ENCODE measurements around the gene MYD88.

The MYD88 gene

DNA sequence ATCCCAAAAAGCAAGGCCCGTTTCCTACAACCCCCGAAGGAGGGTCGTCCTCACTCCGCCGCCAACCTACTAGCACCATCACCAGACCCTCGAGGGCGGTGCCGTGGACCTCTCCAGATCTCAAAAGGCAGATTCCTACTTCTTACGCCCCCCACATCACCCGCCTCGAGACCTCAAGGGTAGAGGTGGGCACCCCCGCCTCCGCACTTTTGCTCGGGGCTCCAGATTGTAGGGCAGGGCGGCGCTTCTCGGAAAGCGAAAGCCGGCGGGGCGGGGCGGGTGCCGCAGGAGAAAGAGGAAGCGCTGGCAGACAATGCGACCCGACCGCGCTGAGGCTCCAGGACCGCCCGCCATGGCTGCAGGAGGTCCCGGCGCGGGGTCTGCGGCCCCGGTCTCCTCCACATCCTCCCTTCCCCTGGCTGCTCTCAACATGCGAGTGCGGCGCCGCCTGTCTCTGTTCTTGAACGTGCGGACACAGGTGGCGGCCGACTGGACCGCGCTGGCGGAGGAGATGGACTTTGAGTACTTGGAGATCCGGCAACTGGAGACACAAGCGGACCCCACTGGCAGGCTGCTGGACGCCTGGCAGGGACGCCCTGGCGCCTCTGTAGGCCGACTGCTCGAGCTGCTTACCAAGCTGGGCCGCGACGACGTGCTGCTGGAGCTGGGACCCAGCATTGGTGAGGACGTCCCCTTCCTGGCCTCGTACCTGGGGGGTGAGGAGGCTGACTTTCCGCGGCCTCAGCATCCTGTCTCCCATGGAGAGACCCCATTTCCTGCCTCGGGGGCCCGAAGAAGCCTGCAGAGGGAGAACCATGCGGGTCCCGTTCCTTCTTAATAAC, at the start of gene MYD88:
Gene MYD88, plus strand, starts transcription at position 313 of the 842 bp plus-strand sequence. Its CDS starts 40 bp downstream, at position 353.
- peak; percentile 81 to 83 for DNase-seq (ENCODE audit: low read depth in 2 of 2)

DNA sequence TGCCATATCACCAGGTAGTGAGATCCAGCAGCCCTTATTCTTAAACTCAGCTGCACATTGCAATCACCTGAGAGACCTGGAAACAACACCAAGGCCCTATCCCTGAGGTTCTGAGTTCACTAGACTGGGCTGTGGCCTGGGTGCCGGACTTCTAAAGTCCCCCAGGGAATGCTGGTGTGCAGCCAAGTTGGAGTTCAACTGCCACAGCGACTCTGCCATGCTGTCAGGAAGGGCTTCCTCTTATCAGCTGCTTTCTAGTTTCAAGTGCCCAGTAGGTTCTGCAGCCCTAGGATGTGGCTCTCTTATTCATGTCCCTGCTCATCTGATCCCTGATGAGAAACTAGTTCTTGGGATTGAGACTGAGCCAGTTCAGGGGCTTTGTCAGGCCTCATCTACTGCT, 49.3 kb upstream of the MYD88 start:
- no peak for DNase-seq (ENCODE audit: low read depth in 2 of 2)

DNA sequence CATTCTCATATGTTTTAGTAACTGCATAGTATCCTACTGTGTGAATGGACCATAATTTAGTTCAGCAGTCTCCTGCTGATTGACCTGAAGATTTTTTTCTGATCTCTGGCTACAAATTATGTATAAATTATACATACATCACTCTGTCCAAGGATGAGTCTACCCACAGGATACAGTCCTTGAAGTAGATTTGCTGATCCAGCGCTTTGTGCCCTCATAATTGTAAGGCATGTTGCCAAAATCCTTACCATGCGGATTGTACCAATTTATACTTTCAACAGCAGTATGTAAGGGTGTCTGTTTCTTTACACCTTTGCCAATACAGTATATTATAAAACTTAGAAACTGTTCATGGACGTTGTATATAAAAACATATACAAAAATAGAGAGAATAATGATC, 48.0 kb upstream of the MYD88 start:
- DNase-seq (ENCODE audit: low read depth in 2 of 2): no peak

DNA sequence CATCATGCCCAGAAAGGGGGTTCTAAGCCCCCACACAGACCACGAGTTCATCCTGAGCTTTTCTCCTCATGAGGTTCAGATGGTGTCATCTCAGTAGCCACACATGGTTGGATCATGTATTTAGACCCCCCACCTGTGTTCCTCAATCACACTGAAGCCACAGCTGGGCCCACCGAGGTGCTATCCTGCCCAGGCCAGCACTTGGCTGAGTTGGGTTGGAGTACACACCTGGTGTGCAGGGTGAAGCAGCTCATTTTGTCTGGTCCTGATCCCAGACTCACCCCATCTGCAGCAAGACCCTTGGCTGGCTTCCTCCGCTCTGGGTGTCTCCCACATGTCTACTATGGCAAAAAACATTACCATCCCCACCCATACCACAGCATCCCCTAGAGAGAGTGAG, 43.5 kb upstream of the MYD88 start:
- DNase-seq (ENCODE audit: low read depth in 2 of 2): no peak

DNA sequence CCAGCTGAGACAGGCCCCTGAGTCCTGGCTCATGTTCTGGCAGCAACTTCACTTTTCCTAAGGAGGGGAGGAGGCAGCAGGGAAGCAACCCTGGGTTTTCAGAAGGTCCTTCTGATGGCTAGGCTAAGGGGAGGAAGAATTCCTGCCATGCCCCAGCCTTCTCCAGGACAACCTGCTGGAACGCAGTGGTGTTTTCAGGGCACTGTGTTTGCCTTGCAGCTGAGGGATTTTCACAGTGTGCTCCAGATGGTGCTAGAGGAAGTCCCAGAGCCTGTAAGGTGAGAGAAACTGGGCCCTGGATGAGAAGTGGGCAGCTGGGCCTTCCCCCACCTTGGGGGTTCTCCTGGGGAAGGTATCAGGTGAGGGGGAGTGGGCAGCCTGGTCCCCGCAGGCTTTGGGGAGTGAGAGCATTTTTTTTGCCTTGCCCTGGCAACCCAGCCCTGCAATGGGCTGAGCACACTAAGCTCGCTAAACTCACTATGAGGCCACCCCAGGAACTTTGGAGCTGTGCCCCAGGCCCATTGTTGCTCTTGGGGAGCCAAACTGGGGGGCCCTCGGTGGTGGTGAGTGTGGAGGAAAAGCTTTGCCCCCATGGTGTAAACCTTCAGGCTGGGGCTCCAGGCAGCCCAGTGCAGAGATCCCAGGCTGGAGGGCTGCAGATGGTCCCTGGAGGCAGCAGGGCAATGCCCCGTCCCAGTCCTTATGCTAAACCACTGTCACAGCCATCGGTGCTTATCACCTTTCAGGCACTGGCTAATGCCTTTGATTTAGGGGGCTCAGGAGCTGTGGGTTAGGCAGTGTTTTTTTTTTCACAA, 42.6 kb upstream of the MYD88 start:
- no peak for DNase-seq (ENCODE audit: low read depth in 2 of 2)

DNA sequence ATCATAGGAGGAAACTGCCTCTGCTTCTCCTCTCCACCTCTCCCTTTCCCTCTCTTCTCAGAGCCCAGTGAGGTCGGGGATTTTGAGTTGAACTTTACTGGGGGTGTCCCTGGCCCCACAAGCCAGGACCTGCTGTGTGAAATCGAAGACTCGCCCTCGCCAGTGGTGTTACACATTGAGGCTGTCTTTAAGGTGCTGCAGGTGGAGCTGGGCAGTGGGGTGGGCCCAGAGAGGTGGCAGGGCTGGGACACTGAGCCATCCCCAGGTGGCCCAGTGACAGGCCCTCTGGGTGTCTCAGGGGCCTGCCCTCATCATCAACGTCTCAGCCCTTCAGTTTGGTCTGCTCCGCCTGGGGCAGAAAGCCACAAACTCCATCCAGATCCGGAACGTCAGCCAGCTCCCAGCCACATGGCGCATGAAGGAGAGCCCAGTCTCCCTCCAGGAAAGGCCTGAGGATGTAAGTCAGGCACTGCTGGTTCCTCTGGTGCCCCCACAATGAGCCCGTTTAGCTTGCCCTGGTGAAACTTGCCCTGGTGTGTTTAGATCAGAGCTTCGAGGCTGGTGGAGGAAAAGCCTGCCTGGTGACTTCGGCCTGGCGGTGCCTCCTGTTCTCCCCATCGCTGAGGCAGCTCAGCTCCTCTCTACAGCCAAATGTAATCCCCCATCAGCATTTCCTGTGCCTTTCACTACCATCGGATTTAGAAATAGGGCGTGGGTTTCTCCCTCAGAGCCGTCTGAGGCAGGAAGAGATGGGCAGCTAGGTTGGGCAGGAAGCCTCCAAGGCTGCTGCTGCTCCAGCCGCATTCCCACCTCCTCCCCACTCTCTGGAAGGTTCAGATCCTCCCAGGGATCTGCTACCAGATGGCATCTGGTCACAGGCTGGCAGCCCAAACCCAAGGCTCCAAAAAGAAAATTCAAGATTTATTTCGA, 40.8 kb upstream of the MYD88 start:
- DNase-seq (ENCODE audit: low read depth in 2 of 2): no peak

DNA sequence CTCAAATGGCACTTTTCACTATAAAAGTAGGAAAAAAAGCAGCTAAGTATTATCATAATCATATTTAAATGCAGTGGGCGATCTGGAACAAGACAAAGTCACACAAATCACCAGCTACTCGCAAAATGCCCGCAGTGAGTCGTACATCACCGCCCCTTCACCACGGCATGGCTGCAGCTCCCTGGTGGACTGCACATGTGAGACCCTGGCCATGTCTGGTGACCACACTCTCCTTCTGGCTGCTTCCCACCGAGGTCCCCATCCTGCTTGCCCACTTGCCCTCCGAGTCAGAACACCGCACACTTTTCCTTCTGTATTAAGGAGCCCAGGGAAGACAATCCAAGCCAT, 40.1 kb upstream of the MYD88 start:
- DNase-seq (ENCODE audit: low read depth in 2 of 2): no peak

DNA sequence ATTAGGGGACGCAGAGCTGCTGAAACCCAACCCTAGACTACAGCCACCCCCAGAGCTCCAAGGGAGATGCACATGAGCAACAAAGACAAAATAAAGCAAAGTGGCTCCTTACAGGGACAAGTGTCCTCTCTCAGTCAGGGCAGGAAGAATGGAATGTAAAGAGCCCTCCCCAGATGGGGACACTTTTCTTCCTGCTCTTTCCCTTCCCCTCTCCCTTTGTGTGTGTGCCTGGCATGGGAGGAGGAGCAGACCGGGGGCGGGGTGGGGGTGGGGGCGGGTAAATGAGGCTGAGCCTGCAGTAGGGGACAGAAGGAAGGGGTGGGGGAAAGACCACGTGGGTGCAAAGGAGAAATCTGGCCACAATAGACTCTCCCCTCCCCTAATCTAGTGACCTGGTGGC, 38.9 kb upstream of the MYD88 start:
- no peak for DNase-seq (ENCODE audit: low read depth in 2 of 2)

DNA sequence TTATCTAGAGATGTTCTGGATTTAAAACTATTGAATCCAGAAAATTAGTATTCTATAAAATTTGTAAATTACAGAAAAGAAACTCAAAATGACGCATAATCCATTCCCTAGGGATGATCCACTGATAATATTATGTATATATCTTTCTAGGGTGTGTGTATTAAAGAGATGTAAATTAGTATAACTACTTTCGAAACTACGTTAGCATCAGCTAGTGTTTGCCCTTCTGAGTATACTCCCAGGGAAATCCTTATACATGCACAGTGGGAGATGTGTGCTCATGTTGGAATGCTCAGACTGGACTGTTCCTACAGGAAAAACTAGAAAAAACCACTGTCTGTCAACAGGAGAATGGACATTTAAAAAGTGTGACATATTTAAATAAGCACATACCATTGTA, 38.0 kb upstream of the MYD88 start:
- DNase-seq (ENCODE audit: low read depth in 2 of 2): no peak

DNA sequence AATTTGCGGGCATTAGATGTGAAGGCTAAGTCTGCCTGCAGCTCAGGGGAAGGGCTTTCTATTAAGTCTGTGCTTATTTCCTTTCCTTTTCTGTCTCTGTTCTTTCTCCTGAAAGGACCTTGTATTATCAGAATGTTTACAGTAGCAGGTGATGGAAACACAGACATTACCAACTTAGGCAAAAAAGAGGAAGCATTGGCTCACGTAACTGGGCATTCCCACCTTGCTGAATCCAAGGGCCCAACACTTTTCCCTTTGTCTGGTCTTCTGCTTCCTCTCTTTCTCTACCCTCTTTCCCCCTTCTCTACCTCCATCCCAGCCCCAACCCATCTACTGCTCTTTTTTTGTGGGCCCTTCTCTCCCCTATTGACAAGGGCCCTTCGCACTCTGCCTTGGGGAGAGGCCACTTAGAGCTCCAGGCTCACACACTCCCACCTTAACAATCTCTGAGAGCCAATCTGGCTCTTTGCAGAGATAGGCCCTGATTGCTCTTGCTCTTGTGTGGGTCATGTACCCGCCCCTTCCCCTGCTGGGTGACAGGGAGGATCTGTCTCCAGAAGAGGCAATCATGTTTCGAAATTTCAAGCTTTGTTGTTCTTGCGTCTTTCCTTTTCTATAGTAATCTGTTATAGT, 36.5 kb upstream of the MYD88 start:
- DNase-seq (ENCODE audit: low read depth in 2 of 2): no peak

DNA sequence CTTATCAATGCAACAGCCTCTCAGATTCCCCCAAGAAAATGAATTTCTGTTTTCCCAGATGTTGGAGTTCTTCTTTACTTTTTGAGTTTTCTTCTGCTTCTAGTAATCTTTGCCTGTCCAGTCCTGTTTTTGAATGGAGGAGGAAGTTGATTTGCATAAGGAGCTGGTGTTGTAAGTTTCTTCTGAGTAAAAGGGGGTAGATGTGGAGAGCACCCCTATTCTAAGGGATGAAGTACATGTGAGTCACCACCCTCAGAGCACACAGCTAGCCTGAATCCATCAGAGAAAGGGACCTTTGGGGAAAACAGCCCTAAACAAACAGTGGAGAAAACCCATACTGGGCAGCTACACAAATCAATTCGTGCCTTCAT, 36.0 kb upstream of the MYD88 start:
- no peak for DNase-seq (ENCODE audit: low read depth in 2 of 2)

DNA sequence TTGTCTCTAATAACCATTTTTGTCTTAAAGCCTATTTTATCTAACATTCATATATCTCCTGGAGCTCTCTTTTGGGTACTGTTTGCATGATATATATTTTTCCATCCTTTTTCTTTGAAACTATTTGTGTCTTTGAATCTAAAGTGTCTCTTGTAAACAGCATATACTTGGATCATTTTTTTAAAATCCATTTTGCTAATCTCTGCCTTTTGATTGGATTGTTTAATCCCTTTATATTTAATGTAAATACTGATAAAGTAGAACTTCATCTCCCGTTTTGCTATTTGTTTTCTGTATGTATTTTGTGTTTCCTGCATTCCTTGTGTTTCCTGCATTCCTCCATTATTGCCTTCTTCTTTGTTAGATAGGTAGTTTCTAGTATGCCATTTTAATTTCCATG, 32.9 kb upstream of the MYD88 start:
- no peak for DNase-seq (ENCODE audit: low read depth in 2 of 2)

DNA sequence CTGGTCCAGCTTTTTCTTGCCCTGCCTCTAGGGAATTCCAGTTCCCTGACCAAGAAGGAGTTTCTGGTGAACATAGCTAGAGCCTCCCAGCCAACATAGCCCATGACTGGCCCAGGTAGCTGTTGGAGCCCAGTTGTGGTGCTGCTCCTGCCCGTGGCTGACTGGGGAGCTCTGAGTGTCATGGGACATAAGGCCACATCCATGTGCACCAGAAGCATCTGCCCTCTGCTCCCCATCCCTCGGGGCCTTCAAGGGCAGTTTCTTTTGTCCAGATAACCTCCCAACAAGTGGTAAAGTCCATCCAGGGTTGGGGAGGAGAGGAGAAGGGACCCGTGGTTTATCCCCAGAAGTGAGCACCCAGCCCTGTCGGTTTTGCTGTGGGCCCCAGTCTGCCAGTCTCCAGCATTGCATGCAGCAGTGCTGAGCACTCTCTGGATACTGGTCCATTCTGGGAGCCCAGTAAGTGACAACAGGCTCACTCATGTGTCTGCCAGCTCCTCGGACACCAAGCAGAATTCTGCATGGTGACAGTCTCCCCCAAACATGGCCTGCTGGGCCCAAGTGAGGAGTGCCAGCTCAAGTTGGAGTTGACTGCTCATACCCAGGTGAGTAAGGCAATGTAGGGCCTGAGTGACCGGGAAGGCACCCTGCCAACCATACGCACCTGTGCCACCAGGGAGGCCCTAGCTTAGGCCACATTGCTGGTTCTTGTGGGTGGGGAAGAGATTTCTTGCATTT, 30.4 kb upstream of the MYD88 start:
- no peak for DNase-seq (ENCODE audit: low read depth in 2 of 2)

DNA sequence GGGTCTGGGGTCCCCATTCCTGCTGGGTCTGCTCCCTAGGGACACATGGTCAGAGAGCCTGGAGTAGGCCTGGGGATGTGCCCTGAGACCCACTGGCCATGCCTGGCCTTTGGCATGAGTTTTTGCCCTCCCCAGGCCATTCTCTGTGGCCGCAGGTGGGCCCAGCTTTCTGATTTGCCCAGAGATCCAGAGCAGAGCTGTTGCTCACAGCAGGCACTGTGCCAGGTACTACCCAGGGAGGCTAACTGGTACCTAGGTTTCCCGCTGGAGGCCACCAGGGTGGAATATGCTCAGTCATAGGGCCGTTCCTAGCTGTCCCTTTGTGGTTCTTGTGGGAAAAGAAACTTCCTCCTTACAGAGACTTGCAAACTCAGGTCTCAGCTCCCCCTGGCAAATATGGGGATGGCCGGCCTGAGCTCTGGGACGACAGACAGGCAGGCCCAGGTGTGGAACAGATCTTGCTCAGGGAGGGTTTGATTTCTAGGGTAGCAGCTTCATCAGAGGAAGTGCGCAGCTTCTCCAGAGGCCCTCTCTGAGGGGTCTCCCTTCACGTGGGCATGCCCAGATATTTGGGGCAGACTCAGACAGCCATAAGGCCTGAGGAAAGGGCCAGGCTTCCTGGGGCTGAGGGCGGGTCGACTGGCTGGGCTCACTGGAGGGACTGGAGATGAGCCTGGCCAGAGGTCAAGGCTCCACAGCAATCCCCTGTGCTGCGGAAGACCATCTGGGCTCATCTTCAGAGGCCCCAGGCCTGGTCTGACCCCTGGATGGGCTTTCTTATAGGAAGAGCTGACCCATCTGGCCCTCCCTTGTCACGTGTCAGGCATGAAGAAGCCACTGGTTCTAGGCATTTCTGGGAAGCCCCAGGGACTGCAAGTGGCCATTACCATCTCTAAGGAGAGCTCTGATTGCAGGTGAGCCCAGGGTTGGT, 29.5 kb upstream of the MYD88 start:
- no peak for DNase-seq (ENCODE audit: low read depth in 2 of 2)

DNA sequence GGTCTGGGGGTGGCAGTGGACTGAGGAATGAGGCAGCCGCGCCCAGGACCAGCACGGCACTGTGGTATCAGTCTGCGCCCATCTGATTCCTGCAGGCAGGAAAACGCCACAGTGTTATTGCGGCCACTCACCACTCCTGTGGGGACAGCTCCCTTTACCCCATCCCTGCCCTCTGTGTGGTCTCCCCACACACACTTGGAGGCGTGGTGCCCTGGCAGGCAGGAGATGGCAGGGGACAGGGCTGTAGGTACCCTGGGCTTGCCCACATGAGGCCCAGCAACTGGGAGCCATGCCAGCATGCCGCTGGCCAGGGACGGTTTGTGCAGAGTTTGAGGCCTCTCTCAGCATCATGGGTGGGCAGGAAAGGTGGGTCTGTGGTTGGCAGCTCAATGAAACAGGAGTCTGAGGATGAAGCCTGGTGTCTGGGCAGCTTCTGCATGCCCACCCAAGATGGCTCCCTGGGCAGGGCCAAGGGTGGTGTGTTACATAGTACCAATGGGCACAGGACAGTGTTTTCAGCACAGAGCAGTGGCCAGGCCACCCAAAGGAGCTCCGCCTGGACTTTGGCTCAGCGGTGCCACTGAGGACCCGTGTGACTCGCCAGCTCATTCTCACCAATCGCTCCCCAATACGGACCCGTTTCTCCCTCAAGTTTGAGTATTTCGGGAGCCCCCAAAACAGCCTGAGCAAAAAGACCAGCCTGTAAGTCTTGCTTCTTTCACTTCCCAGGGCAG, 28.7 kb upstream of the MYD88 start:
- no peak for DNase-seq (ENCODE audit: low read depth in 2 of 2)

DNA sequence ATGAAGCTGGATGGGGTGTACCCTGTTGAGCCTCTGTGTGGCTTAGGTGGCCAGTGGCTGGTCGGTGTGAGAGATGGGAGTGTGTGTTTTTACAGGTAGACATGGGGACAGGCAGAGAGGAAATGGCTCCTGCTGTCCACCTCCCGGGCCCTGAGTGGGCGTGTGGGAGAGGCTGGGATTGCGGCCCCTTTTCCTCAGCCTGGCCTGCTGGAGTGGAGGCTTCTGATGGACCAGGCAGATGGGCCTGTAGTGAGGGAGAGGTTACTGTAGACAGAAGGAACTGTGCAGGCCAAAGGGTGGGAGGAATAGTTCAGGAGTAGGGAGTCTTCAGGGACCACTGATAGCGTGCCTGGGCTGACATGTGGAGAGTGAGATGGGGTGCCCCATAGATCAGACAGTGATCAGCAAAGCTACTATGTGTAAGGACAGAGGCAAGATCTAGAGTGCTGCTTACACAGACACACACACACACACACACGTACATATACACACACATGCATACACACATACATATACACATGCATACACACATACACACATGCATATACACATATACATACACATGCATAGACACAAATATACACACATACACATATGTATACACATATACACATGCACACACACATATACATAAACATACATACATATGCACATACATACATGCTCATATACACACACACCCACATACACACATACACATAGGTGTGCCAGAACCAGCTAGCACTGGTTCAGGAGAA, 28.0 kb upstream of the MYD88 start:
- DNase-seq (ENCODE audit: low read depth in 2 of 2): no peak

DNA sequence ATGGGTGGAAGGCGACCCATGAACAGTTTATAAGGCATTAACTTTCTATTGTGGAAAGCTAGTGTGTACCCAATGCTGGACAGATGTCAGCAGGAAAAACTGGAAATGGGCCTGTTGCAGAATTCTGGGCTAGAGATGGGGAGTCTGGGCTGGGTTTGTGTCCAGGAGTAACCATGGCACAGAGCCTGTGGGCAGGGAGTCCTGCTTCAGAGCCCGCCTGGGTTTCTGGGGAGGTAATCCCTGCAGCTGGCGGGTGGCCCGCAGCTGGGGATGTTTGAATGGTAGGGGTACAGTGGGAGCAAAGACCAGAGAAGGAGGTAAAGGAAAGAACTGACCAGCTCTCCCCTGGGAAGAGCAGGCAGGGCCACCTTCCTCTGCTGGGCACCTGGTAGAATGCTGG, 27.3 kb upstream of the MYD88 start:
- no peak for DNase-seq (ENCODE audit: low read depth in 2 of 2)

DNA sequence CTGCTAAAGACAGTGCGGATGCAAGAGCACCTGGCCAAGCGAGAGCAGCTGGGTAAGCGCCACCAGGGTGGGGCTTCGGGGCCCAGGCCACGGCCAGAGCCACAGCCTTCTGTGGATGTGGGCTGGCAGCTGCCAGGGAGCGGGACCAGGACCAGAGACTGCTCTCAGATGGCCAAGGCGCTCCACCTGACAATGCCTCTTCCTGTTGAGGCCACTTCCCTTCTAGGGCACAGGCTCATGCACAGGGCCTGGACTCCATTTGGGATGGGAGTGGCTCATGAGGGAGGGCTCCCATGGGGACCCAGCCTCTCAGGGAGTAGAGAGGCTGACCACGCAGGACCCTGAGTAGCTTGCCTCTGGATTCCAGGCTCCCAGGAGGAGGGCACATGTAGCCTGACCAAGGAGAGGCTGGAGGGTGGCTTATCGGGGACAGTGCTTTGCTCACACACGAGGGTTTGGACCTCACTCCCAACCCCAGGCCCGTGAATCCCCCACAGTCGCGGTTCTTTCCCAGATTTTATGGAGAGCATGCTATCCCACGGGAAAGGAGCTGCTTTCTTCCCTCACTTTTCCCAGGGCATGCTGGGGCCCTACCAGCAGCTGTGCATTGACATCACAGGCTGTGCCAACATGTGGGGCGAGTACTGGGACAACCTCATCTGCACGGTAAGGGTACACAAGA, 26.6 kb upstream of the MYD88 start:
- no peak for DNase-seq (ENCODE audit: low read depth in 2 of 2)

Data from stimulated activated CD8-positive, alpha-beta memory T cell treated with anti-CD3 and anti-CD28 coated beads, Interleukin-15, amount 100 ng/mL, for 48 hours (primary cell).